ENCODE data around the gene HNRNPUL1. TPM values are rescaled to one million over a fixed set of nuclear protein-coding genes. Genes with fewer than 3 reads are reported as not detected.
A peak's percentile ranks its signal among the peaks of the same experiment; 100 is the strongest.

The HNRNPUL1 gene
- total and polyA plus RNA-seq, 9 of the 15 experiments (the other 6 are each of a cell fraction or from before 2014, with no cell fraction given) = 7.3 to 211 (median 85.0) TPM

DNA sequence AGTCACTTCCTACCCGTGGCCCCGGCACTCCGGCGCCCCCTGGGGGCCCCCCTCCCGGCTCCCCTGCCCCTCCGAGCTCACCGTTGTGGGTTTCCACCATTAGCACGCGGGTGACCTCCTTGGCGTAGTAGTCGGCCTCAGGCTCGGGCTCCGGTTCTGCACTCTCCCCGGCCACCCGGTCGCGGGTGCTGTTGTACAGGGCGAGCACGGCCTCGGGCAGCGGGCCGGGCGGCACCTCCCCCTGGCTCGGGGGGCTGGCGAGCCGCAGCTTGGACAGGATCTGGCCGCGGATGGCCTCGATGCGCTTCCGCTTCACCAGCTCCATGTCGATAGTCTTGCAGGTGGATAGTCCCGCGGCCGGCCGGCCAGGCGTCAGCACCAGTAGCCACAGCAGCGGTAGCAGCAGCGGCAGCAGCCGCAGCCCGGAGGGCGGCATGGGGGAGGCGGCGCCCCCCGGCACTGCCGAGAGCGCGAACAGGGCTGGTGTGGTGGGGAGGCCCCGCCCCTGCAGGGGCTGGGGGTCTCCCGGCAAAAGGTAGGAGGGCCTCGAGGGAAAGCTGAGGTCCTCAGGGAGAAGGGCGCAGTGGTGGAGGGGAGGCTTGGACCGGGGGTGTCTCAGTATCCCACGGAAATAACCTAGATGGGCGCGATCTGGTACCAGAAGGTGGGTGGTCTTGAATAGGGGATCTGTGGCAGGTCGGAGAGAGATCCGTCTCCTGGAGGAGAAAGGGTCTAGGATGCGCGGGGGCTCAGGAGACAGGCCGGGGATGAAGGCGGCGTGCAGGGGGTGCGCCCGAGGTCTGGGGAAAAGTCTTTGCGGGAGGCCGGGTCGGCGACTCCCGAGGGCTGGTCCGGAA is 88.7 kb downstream of the HNRNPUL1 start (continued):
- TF ChIP-seq, protein P1, sequence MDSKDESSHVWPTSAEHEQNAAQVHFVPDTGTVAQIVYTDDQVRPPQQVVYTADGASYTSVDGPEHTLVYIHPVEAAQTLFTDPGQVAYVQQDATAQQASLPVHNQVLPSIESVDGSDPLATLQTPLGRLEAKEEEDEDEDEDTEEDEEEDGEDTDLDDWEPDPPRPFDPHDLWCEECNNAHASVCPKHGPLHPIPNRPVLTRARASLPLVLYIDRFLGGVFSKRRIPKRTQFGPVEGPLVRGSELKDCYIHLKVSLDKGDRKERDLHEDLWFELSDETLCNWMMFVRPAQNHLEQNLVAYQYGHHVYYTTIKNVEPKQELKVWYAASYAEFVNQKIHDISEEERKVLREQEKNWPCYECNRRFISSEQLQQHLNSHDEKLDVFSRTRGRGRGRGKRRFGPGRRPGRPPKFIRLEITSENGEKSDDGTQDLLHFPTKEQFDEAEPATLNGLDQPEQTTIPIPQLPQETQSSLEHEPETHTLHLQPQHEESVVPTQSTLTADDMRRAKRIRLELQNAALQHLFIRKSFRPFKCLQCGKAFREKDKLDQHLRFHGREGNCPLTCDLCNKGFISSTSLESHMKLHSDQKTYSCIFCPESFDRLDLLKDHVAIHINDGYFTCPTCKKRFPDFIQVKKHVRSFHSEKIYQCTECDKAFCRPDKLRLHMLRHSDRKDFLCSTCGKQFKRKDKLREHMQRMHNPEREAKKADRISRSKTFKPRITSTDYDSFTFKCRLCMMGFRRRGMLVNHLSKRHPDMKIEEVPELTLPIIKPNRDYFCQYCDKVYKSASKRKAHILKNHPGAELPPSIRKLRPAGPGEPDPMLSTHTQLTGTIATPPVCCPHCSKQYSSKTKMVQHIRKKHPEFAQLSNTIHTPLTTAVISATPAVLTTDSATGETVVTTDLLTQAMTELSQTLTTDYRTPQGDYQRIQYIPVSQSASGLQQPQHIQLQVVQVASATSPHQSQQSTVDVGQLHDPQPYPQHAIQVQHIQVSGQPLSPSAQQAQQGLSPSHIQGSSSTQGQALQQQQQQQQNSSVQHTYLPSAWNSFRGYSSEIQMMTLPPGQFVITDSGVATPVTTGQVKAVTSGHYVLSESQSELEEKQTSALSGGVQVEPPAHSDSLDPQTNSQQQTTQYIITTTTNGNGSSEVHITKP (IDR thresholded peaks at IDR 0.05; ENCODE audit: partially characterized antibody) = no peak
- TF ChIP-seq ZNF76 (CRISPR knock-in tag; IDR thresholded peaks at IDR 0.05; ENCODE audit: borderline replicate concordance) = no peak
- TF ChIP-seq TAF1 (IDR thresholded peaks at IDR 0.05; ENCODE audit: control insufficient read depth, extremely low read depth, insufficient read depth, low read length, severe bottlenecking) = peak; percentile 81
- TF ChIP-seq CBFA2T3 (IDR thresholded peaks at IDR 0.05) = no peak
- TF ChIP-seq NFE2 (IDR thresholded peaks at IDR 0.05; ENCODE audit: low read depth) = 0 out of 2 replicates have a peak, but pooled peaks have one; percentile 20
- no peak for TF ChIP-seq ZNF212 (CRISPR knock-in tag; IDR thresholded peaks at IDR 0.05)
- TF ChIP-seq C11orf30 (IDR thresholded peaks at IDR 0.05; ENCODE audit: low read depth) = no peak
- peak in 1 of 2 experiments; percentile 39; a peak in 1 of 4 replicates for TF ChIP-seq RCOR1 (IDR thresholded peaks at IDR 0.05; ENCODE audit: borderline replicate concordance in 1 of 2, low read depth in 2 of 2, low read length in 2 of 2)
- no peak for TF ChIP-seq ZNF3 (CRISPR knock-in tag; IDR thresholded peaks at IDR 0.05)
- TF ChIP-seq NFE2L1 (tag; IDR thresholded peaks at IDR 0.05; ENCODE audit: borderline replicate concordance, low read depth) = no peak
- peak; percentile 30 for TF ChIP-seq ARID1B (IDR thresholded peaks at IDR 0.05)
- TF ChIP-seq, protein P2, sequence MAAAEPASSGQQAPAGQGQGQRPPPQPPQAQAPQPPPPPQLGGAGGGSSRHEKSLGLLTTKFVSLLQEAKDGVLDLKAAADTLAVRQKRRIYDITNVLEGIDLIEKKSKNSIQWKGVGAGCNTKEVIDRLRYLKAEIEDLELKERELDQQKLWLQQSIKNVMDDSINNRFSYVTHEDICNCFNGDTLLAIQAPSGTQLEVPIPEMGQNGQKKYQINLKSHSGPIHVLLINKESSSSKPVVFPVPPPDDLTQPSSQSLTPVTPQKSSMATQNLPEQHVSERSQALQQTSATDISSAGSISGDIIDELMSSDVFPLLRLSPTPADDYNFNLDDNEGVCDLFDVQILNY (CRISPR knock-in tag; IDR thresholded peaks at IDR 0.05) = no peak
- 0 out of 2 replicates have a peak, but pooled peaks have one; percentile 55 for TF ChIP-seq NKRF (IDR thresholded peaks at IDR 0.05; ENCODE audit: borderline replicate concordance)
- TF ChIP-seq DIDO1 (tag; IDR thresholded peaks at IDR 0.05; ENCODE audit: low read depth) = no peak
- TF ChIP-seq JUN (IDR thresholded peaks at IDR 0.05; ENCODE audit: borderline replicate concordance, low read depth, low read length) = no peak
- 0 out of 2 replicates have a peak, but pooled peaks have one; percentile 66 for TF ChIP-seq JUN (CRISPR knock-in tag; IDR thresholded peaks at IDR 0.05; ENCODE audit: borderline replicate concordance)
- TF ChIP-seq MTA2 (IDR thresholded peaks at IDR 0.05; ENCODE audit: low read depth) = no peak
- TF ChIP-seq NCOA2 (IDR thresholded peaks at IDR 0.05; ENCODE audit: partially characterized antibody in 2 of 2) = no peak

All from K562 (cell line).